OCI-LY3 (cell line): ENCODE measurements around the gene ECHS1.

Source experiments
- H2AFZ ChIP-seq: fragments of 200-600, 300-600 bp; shearing (Covaris generic); 2 replicates; pipeline ENCODE4 v1.6.0; 2014; ENCODE audit warnings: antibody characterized with exemption, low read depth, low read length
- H3K27ac ChIP-seq: fragments of 200-600, 300-600 bp; sonication (generic); 2 replicates; pipeline ENCODE4 v1.5.1; 2014; ENCODE audit warnings: mild to moderate bottlenecking, low read length, moderate library complexity, mixed read lengths
- H3K27me3 ChIP-seq: fragments of 200-600, 300-600 bp; sonication (generic); 2 replicates; pipeline ENCODE4 v1.6.1; 2014; ENCODE audit warnings: low read depth, low read length, mixed read lengths
- H3K36me3 ChIP-seq: fragments of 200-600, 300-600 bp; sonication (generic); replicated peaks from 2 replicates; pipeline ENCODE3; 2014; ENCODE audit warnings: low read depth, low read length, mixed read lengths
- H3K4me1 ChIP-seq: fragments of 300-600, 200-600 bp; sonication (generic); 2 replicates; pipeline ENCODE4 v1.6.1; 2014; ENCODE audit warnings: low read length, mixed read lengths
- H3K4me2 ChIP-seq: fragments of 200-600, 300-600 bp; sonication (generic); 2 replicates; pipeline ENCODE4 v1.6.1; 2014; ENCODE audit warnings: low read length, mixed read lengths
- H3K4me3 ChIP-seq: fragments of 300-600, 200-600 bp; sonication (generic); 2 replicates; pipeline ENCODE4 v1.5.1; 2014; ENCODE audit warnings: antibody characterized with exemption, mild to moderate bottlenecking, low read length, moderate library complexity
- H3K79me2 ChIP-seq: fragments of 300-600, 200-600 bp; shearing (Covaris generic); 2 replicates; pipeline ENCODE4 v1.6.1; 2014; ENCODE audit warnings: mild to moderate bottlenecking, low read length, mixed read lengths
- H3K9ac ChIP-seq: fragments of 300-600, 200-600 bp; shearing (Covaris generic); 2 replicates; pipeline ENCODE4 v1.6.0; 2014; ENCODE audit warnings: mild to moderate bottlenecking, low read length, moderate library complexity
- H3K9me3 ChIP-seq: fragments of 200-600, 300-600 bp; shearing (Covaris generic); 2 replicates; pipeline ENCODE4 v1.6.1; 2014; ENCODE audit warnings: low read length, mixed read lengths; ENCODE audit not compliant: insufficient read depth
- H4K20me1 ChIP-seq: fragments of 200-600, 300-600 bp; sonication (generic); 2 replicates; pipeline ENCODE4 v1.6.1; 2016; ENCODE audit warnings: low read length, mixed read lengths; ENCODE audit not compliant: insufficient read depth
- EZH2phosphoT487 ChIP-seq: fragments of 200-600 bp; shearing (Covaris generic); IDR thresholded peaks from 2 replicates; pipeline ENCODE4 v1.6.1; 2018; ENCODE audit warnings: antibody characterized with exemption, mixed run types, low read depth
- TF ChIP-seq, protein P1 (sequence below): fragments of 200-600, 300-600 bp; sonication (generic); IDR thresholded peaks from 2 replicates; pipeline ENCODE4 v1.5.1; 2014; ENCODE audit warnings: antibody characterized with exemption, low read length, low read depth

Gene ECHS1

GRCh38 chr10:133346413-133346812 lies 26.7 kb downstream of the ECHS1 start:
- H4K20me1 ChIP-seq = no peaks in the 10 kb centered on the region
- no peak overlapping the region for H3K4me3 ChIP-seq
- H3K9me3 ChIP-seq = no peaks in the 10 kb centered on the region
- H3K9ac ChIP-seq = no peak overlapping the region
- H3K79me2 ChIP-seq = no peaks in the 10 kb centered on the region
- H2AFZ ChIP-seq = no peak overlapping the region
- H3K4me2 ChIP-seq = no peak overlapping the region
- H3K27ac ChIP-seq = no peak overlapping the region
- TF ChIP-seq EZH2phosphoT487 = no peak
- TF ChIP-seq, protein P1, sequence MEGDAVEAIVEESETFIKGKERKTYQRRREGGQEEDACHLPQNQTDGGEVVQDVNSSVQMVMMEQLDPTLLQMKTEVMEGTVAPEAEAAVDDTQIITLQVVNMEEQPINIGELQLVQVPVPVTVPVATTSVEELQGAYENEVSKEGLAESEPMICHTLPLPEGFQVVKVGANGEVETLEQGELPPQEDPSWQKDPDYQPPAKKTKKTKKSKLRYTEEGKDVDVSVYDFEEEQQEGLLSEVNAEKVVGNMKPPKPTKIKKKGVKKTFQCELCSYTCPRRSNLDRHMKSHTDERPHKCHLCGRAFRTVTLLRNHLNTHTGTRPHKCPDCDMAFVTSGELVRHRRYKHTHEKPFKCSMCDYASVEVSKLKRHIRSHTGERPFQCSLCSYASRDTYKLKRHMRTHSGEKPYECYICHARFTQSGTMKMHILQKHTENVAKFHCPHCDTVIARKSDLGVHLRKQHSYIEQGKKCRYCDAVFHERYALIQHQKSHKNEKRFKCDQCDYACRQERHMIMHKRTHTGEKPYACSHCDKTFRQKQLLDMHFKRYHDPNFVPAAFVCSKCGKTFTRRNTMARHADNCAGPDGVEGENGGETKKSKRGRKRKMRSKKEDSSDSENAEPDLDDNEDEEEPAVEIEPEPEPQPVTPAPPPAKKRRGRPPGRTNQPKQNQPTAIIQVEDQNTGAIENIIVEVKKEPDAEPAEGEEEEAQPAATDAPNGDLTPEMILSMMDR = no peak
- H3K27me3 ChIP-seq = no peaks in the 10 kb centered on the region
- no peaks in the 10 kb centered on the region for H3K4me1 ChIP-seq
- no peaks in the 10 kb centered on the region for H3K36me3 ChIP-seq

DNA sequence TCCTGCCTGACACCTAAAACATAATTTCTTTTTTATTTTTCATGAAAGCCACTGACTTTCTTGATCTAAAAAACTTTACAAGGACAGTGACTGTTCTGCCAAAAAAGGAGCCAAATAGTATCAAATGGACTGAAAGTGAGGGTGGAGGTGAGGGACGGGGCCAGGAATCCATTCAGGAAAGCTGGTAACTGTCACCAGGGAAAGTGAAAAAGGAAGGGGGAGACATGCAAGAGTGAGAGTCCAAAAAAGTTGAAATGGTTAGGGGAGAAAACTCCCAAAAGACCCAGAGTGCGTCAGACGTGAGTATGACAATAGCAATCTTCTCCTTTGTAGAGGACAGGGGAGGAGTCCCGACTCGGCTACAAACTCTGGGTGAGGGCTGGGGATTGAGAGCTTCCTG lies 28.9 kb downstream of the ECHS1 start:
- Histone ChIP-seq H3K4me1 (no peaks in the 10 kb centered on the region), H3K4me2 (no peak overlapping the region), H3K27me3 (no peaks in the 10 kb centered on the region), H3K36me3 (no peaks in the 10 kb centered on the region), H2AFZ (no peak overlapping the region), H3K27ac (no peak overlapping the region), H3K4me3 (no peak overlapping the region), H3K9ac (no peak overlapping the region), H3K9me3 (no peaks in the 10 kb centered on the region), H3K79me2 (no peaks in the 10 kb centered on the region), H4K20me1 (no peaks in the 10 kb centered on the region)
- TF ChIP-seq, protein P1 = no peak
- TF ChIP-seq EZH2phosphoT487 = no peak

- H3K36me3 ChIP-seq = no peaks in the 10 kb centered on the region
- no peak overlapping the region for H3K9ac ChIP-seq
- no peak for TF ChIP-seq EZH2phosphoT487
- TF ChIP-seq, protein P1 = no peak
- H3K4me1 ChIP-seq = no peaks in the 10 kb centered on the region
- no peak overlapping the region for H3K4me3 ChIP-seq
- no peaks in the 10 kb centered on the region for H3K9me3 ChIP-seq
- H3K27ac ChIP-seq = no peak overlapping the region
- H3K27me3 ChIP-seq = no peaks in the 10 kb centered on the region
- no peaks in the 10 kb centered on the region for H3K79me2 ChIP-seq
- H3K4me2 ChIP-seq = no peak overlapping the region
- no peaks in the 10 kb centered on the region for H4K20me1 ChIP-seq
- H2AFZ ChIP-seq = no peak overlapping the region
These were observed 29.6 kb downstream of the ECHS1 start for GRCh38 chr10:133343558-133343957.

DNA sequence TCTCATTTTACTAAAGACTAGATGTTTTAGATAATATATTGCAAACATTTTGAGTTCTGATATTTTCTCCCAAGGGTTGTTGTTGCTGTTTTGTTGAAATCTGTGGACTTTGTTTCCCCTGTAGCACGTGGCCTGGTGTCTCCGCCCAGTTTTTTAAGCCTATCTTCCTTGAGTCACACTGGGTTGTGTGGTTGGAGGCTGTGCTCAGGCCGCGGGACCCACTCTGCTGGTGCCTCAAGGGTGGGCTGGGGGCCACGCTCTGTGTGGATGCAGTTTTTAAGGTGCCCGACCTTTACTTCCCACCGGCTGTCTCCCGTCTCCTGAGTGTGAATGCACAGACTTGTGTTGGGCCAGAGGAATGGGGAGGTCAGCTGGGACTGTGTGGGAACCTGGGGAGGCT lies 30.2 kb downstream of the ECHS1 start:
- Histone ChIP-seq H3K4me1 (no peaks in the 10 kb centered on the region), H3K9me3 (no peaks in the 10 kb centered on the region), H2AFZ (no peak overlapping the region), H3K4me2 (no peak overlapping the region), H3K4me3 (no peak overlapping the region), H3K9ac (no peak overlapping the region), H3K36me3 (no peaks in the 10 kb centered on the region), H3K27ac (no peak overlapping the region), H3K79me2 (no peaks in the 10 kb centered on the region), H3K27me3 (no peaks in the 10 kb centered on the region), H4K20me1 (no peaks in the 10 kb centered on the region)
- TF ChIP-seq EZH2phosphoT487 = no peak
- TF ChIP-seq, protein P1 = no peak
